ENCODE data around the gene SH2D3A. TPM values are rescaled to one million over a fixed set of nuclear protein-coding genes. Genes with fewer than 3 reads are reported as not detected.

Gene SH2D3A
- total and polyA plus RNA-seq, 4 donors = 0.20 to 1.7 (median 0.89) TPM

GRCh38 chr19:6707011-6707657 is 60.1 kb downstream of the SH2D3A start:
- H3K4me3 ChIP-seq (ENCODE audit: low read depth, low read length) = no peak overlapping the region
- no peaks in the 10 kb centered on the region for H3K36me3 ChIP-seq (ENCODE audit: control insufficient read depth, insufficient read depth, low read length)
- H3K27ac ChIP-seq (ENCODE audit: low read depth, low read length) = no peak overlapping the region
- peaks cover 19% of the 10 kb centered on the region for H3K27me3 ChIP-seq (ENCODE audit: control insufficient read depth, insufficient read depth, low read length)
- 87% methylated on average over 30 of the region's 44 CpGs for WGBS (ENCODE audit: insufficient coverage)
- H3K4me1 ChIP-seq (ENCODE audit: control insufficient read depth, insufficient read depth, low read length) = no peaks in the 10 kb centered on the region
- DNase-seq (ENCODE audit: low read depth in 4 of 6, low spot score in 6 of 6) = no peak
- no peaks in the 10 kb centered on the region for H3K9me3 ChIP-seq (ENCODE audit: control insufficient read depth, insufficient read depth, low read length)

- 60% methylated on average over 1 of the region's 3 CpGs for WGBS (ENCODE audit: insufficient coverage)
- H3K27me3 ChIP-seq (ENCODE audit: control insufficient read depth, insufficient read depth, low read length) = peaks cover 14% of the 10 kb centered on the region
- no peaks in the 10 kb centered on the region for H3K4me1 ChIP-seq (ENCODE audit: control insufficient read depth, insufficient read depth, low read length)
- DNase-seq (ENCODE audit: low read depth in 4 of 6, low spot score in 6 of 6) = no peak
- no peaks in the 10 kb centered on the region for H3K9me3 ChIP-seq (ENCODE audit: control insufficient read depth, insufficient read depth, low read length)
- H3K36me3 ChIP-seq (ENCODE audit: control insufficient read depth, insufficient read depth, low read length) = no peaks in the 10 kb centered on the region
- no peak overlapping the region for H3K27ac ChIP-seq (ENCODE audit: low read depth, low read length)
- no peak overlapping the region for H3K4me3 ChIP-seq (ENCODE audit: low read depth, low read length)
Observed at GRCh38 chr19:6706633-6706958, 60.6 kb downstream of the SH2D3A start.

- Histone ChIP-seq H3K27ac (ENCODE audit: low read depth, low read length) (no peak overlapping the region), H3K36me3 (ENCODE audit: control insufficient read depth, insufficient read depth, low read length) (no peaks in the 10 kb centered on the region), H3K9me3 (ENCODE audit: control insufficient read depth, insufficient read depth, low read length) (no peaks in the 10 kb centered on the region), H3K4me1 (ENCODE audit: control insufficient read depth, insufficient read depth, low read length) (no peaks in the 10 kb centered on the region), H3K4me3 (ENCODE audit: low read depth, low read length) (no peak overlapping the region), H3K27me3 (ENCODE audit: control insufficient read depth, insufficient read depth, low read length) (peaks cover 10% of the 10 kb centered on the region)
- no peak for DNase-seq (ENCODE audit: low read depth in 4 of 6, low spot score in 6 of 6)
- 75% methylated on average over 10 of the region's 11 CpGs for WGBS (ENCODE audit: insufficient coverage)
Observed at GRCh38 chr19:6705931-6706632, 61.2 kb downstream of the SH2D3A start.

Other genes with a start within 250 kb of the SH2D3A start
- 1 to 10 TPM; 1.5 to 4.0 TPM for gene TNFSF9, start 236.4 kb downstream of the SH2D3A start, total RNA-seq
- gene TNFSF9, start 236.4 kb downstream of the SH2D3A start, polyA plus RNA-seq (ENCODE audit: insufficient read length in 2 of 2) = 1 to 10 TPM; 5.6 to 6.8 TPM
- not detected for gene CD70, start 176.3 kb downstream of the SH2D3A start, total RNA-seq
- gene CD70, start 176.3 kb downstream of the SH2D3A start, polyA plus RNA-seq (ENCODE audit: insufficient read length in 2 of 2) = not detected
- gene TNFSF14, start 97.3 kb downstream of the SH2D3A start, total RNA-seq = under 1 TPM; 0.06 to 0.10 TPM
- under 1 TPM; 0.12 to 0.17 TPM for gene TNFSF14, start 97.3 kb downstream of the SH2D3A start, polyA plus RNA-seq (ENCODE audit: insufficient read length in 2 of 2)
- gene C3, start 46.8 kb downstream of the SH2D3A start, total RNA-seq = 100 to 1,000 TPM in 1 of 2 donors, 10 to 100 TPM in 1; 72.9 to 118 TPM
- 100 to 1,000 TPM; 104 to 163 TPM for gene C3, start 46.8 kb downstream of the SH2D3A start, polyA plus RNA-seq (ENCODE audit: insufficient read length in 2 of 2)
- gene GPR108, start 29.9 kb downstream of the SH2D3A start, total RNA-seq = 10 to 100 TPM; 21.2 to 46.6 TPM
- gene GPR108, start 29.9 kb downstream of the SH2D3A start, polyA plus RNA-seq (ENCODE audit: insufficient read length in 2 of 2) = 10 to 100 TPM; 55.7 to 56.6 TPM
- gene TRIP10, start 27.8 kb downstream of the SH2D3A start, total RNA-seq = 10 to 100 TPM in 1 of 2 donors, 1 to 10 TPM in 1; 8.7 to 19.8 TPM
- gene TRIP10, start 27.8 kb downstream of the SH2D3A start, polyA plus RNA-seq (ENCODE audit: insufficient read length in 2 of 2) = 10 to 100 TPM; 14.4 to 22.8 TPM
- gene VAV1, start 5.3 kb upstream of the SH2D3A start, total RNA-seq = 1 to 10 TPM; 4.3 to 9.5 TPM
- 1 to 10 TPM; 4.2 to 6.0 TPM for gene VAV1, start 5.3 kb upstream of the SH2D3A start, polyA plus RNA-seq (ENCODE audit: insufficient read length in 2 of 2)
- gene ADGRE1, start 120.1 kb upstream of the SH2D3A start, total RNA-seq = 1 to 10 TPM in 1 of 2 donors, not detected in 1; 1.1 TPM
- under 1 TPM in 1 of 2 donors, not detected in 1; 0.11 TPM for gene ADGRE1, start 120.1 kb upstream of the SH2D3A start, polyA plus RNA-seq (ENCODE audit: insufficient read length in 2 of 2)

All from spinal cord (tissue), 10 donors.